Measurements from ENCODE around the gene FBRSL1. TPM values are rescaled to one million over a fixed set of nuclear protein-coding genes. Genes with fewer than 3 reads are reported as not detected.

The FBRSL1 gene
- total and polyA plus RNA-seq, 9 donors: 3.2 to 69.5 (median 32.2) TPM

DNA sequence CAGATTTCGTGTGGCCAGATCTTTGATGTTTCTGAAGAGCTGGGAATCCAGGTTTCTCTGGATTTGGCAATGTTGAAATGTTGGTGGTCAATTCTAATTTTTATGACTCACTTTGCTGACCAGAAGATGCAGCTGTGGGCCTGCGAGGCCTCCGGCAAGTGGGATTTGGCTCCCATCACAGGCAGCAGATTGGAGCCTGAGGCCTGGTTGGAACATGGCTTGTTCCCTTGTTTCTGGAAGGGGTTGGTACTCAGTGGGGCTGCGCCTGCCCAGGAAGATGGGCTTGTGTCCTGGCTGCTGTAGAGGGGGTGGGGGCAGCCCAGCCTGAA, 23.1 kb downstream of the FBRSL1 start:
- DNase-seq: no peak
- TF ChIP-seq EP300 (IDR thresholded peaks at IDR 0.05) (no peak), POLR2A (IDR thresholded peaks at IDR 0.05) (no peak)
- TF ChIP-seq, protein P1, sequence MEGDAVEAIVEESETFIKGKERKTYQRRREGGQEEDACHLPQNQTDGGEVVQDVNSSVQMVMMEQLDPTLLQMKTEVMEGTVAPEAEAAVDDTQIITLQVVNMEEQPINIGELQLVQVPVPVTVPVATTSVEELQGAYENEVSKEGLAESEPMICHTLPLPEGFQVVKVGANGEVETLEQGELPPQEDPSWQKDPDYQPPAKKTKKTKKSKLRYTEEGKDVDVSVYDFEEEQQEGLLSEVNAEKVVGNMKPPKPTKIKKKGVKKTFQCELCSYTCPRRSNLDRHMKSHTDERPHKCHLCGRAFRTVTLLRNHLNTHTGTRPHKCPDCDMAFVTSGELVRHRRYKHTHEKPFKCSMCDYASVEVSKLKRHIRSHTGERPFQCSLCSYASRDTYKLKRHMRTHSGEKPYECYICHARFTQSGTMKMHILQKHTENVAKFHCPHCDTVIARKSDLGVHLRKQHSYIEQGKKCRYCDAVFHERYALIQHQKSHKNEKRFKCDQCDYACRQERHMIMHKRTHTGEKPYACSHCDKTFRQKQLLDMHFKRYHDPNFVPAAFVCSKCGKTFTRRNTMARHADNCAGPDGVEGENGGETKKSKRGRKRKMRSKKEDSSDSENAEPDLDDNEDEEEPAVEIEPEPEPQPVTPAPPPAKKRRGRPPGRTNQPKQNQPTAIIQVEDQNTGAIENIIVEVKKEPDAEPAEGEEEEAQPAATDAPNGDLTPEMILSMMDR (IDR thresholded peaks at IDR 0.05): no peak
- no peaks in the 10 kb centered on the region for H3K9me3 ChIP-seq
- no peaks in the 10 kb centered on the region for H3K27me3 ChIP-seq
- no peaks in the 10 kb centered on the region for H3K36me3 ChIP-seq
- WGBS, 3 donors: 33 to 69% (median 64%) methylated on average over 4 of the region's 4 CpGs
- intact Hi-C loops (cut with DNase I): no loop called here
- no peak overlapping the region for H3K4me3 ChIP-seq
- H3K4me1 ChIP-seq (ENCODE audit: insufficient read depth): no peaks in the 10 kb centered on the region
- H3K27ac ChIP-seq: no peak overlapping the region

DNA sequence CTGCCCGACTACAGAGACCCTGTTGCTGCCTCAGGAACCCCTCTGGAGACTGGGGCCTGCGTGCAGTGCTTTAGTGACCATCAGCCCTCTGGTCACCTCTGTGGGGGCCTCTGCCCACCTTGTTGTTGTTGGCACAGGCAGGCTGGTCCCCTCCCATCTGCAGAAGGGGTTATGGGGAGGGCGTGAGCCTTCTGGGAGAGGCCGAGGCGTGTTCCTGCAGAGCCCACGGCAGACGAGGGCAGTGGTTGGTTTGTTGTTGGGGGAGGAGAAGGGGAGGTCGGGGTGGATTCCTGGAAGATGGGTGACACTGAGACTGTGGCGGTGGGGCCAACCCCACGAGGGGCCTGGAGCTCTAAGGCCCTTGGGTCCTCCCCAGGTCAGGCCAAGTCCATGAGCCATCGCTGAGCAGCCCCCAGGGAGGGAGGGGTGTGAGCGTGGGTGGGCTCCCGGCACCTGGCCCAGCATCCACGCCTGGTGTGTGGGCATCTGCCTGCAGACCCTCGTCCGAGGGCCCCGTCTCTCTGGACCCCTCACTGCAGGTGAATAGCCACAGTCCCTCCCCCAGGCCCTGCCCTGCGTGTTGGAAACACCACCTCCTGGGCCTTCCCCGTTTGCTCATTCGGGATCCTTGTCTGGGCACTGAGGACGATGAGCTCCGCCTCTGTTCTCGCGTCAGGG, 23.6 kb downstream of the FBRSL1 start:
- DNase-seq: no peak
- Histone ChIP-seq H3K9me3 (no peaks in the 10 kb centered on the region), H3K27me3 (no peaks in the 10 kb centered on the region), H3K4me1 (ENCODE audit: insufficient read depth) (no peaks in the 10 kb centered on the region), H3K27ac (no peak overlapping the region), H3K36me3 (no peaks in the 10 kb centered on the region), H3K4me3 (no peak overlapping the region)
- WGBS, 3 donors: 78 to 80% (median 79%) methylated on average over 24 of the region's 24 CpGs
- intact Hi-C loops (cut with DNase I): no loop called here
- TF ChIP-seq, protein P1 (IDR thresholded peaks at IDR 0.05): no peak
- TF ChIP-seq EP300 (IDR thresholded peaks at IDR 0.05): no peak
- no peak for TF ChIP-seq POLR2A (IDR thresholded peaks at IDR 0.05)

DNA sequence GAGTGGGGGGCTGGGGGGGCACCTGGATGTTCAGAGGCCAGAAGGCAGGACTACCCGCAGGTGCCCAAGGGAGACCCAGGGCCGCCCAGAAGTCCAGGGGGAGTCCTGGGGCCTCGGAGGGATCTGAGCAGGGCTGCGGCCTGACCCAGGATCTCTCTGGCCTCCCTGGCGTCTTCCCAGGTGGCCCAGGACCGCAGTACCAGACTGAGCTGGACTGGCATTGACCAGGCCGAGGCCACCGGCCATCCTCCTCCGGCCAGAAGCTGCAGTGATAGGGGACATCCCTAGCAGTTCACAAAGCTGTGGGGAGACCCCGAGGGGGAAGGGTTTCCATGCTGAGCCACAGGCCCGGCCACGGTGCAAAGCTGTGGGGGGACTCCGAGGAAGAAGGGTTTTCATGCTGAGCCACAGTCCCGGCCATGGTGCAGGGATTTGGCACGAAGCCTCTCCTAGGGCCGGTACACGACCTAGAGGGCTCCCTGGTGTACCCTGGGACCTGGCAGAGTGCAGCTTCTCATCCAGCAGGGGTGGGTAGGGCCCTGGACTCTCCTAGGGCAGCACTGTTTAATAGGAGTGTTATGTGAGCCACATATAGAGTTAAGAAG, 24.4 kb downstream of the FBRSL1 start:
- no peak overlapping the region for H3K27ac ChIP-seq
- H3K36me3 ChIP-seq: no peaks in the 10 kb centered on the region
- no peak for DNase-seq
- intact Hi-C loops (cut with DNase I): no loop called here
- no peaks in the 10 kb centered on the region for H3K4me1 ChIP-seq (ENCODE audit: insufficient read depth)
- 87 to 90% (median 87%) methylated on average over 17 of the region's 17 CpGs for WGBS, 3 donors
- TF ChIP-seq EP300 (IDR thresholded peaks at IDR 0.05) (no peak), POLR2A (IDR thresholded peaks at IDR 0.05) (no peak)
- TF ChIP-seq, protein P1 (IDR thresholded peaks at IDR 0.05): no peak
- H3K27me3 ChIP-seq: no peaks in the 10 kb centered on the region
- no peaks in the 10 kb centered on the region for H3K9me3 ChIP-seq
- no peak overlapping the region for H3K4me3 ChIP-seq

DNA sequence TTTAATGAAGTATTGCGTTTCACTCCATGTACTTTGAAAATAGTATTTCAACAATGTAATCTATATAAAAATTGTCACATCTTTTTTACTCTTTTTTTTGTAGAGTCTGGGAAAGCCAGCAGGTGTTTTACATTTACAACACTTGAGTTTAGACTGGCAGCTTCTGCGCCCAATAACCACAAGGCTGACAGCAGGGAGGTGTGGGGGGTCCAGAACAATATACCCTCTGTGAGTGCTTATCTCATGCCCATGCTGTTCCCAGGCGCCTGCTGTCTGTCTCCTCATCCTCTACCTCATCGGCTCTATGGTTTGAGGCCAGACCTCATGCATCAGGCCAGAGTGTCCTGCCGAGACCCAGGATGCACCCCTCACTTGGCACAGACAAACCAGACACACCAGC, 24.9 kb downstream of the FBRSL1 start:
- no peak for DNase-seq
- H3K27me3 ChIP-seq: no peaks in the 10 kb centered on the region
- no peaks in the 10 kb centered on the region for H3K36me3 ChIP-seq
- no peak overlapping the region for H3K4me3 ChIP-seq
- WGBS, 3 donors: 87 to 89% (median 88%) methylated on average over 5 of the region's 5 CpGs
- no peaks in the 10 kb centered on the region for H3K4me1 ChIP-seq (ENCODE audit: insufficient read depth)
- TF ChIP-seq, protein P1 (IDR thresholded peaks at IDR 0.05): no peak
- TF ChIP-seq EP300 (IDR thresholded peaks at IDR 0.05) (no peak), POLR2A (IDR thresholded peaks at IDR 0.05) (no peak)
- no peaks in the 10 kb centered on the region for H3K9me3 ChIP-seq
- no peak overlapping the region for H3K27ac ChIP-seq
- intact Hi-C loops (cut with DNase I): no loop called here

All from ovary (tissue), 9 donors.